ENCODE data around the gene COL12A1. TPM values are rescaled to one million over a fixed set of nuclear protein-coding genes. Genes with fewer than 3 reads are reported as not detected.

COL12A1 gene
- total and polyA plus RNA-seq, 2 donors (not counting 1 experiment from before 2014, with no cell fraction given) = not detected

GRCh38 chr6:75052491-75052890 is 153.4 kb downstream of the COL12A1 start:
- no peak overlapping the region for H3K9ac ChIP-seq (ENCODE audit: low read length)
- no peak for ATAC-seq (ENCODE audit: low read depth)
- intact Hi-C loops (cut with micrococcal nuclease) = no loop called here
- Mint-ChIP-seq H3K9me3 (ENCODE audit: insufficient read depth) (no peaks in the 10 kb centered on the region), H3K27ac (no peak overlapping the region), H3K4me1 (no peaks in the 10 kb centered on the region), H3K4me3 (no peak overlapping the region), H3K27me3 (no peaks in the 10 kb centered on the region)
- no peaks in the 10 kb centered on the region for H3K79me2 ChIP-seq (ENCODE audit: control insufficient read depth, insufficient read depth, low read length)
- H3K4me1 ChIP-seq (ENCODE audit: control insufficient read depth in 2 of 2, insufficient read depth in 2 of 2, low read length in 2 of 2) = no peaks in the 10 kb centered on the region
- no peaks in the 10 kb centered on the region for H4K20me1 ChIP-seq (ENCODE audit: control insufficient read depth, insufficient read depth, low read length, poor library complexity, severe bottlenecking)
- H3K9me3 ChIP-seq (ENCODE audit: control extremely low read depth in 1 of 3, control insufficient read depth in 2 of 3, insufficient read depth in 1 of 3, low read length in 2 of 3) = no peaks in the 10 kb centered on the region
- TF ChIP-seq EZH2 (IDR thresholded peaks at IDR 0.05; ENCODE audit: borderline replicate concordance, insufficient read depth, low read depth, low read length, poor library complexity, severe bottlenecking) = no peak
- TF ChIP-seq CTCF (IDR thresholded peaks at IDR 0.05) = no peak
- no peak overlapping the region for H3K4me2 ChIP-seq (replicated peaks; ENCODE audit: low read depth, low read length, poor library complexity, severe bottlenecking)
- no CpG with 5 or more reads among the region's 3 CpGs for WGBS (ENCODE audit: insufficient coverage)
- ChIA-PET POLR2A (no interaction called here), CTCF (no interaction called here)
- no peaks in the 10 kb centered on the region for H3K27me3 ChIP-seq (replicated peaks in 1 of 4; ENCODE audit: control extremely low read depth in 1 of 4, control insufficient read depth in 3 of 4, insufficient read depth in 4 of 4, low read length in 3 of 4)
- no peak overlapping the region for H3K27ac ChIP-seq (ENCODE audit: low read length in 2 of 2)
- no peaks in the 10 kb centered on the region for H3K36me3 ChIP-seq (replicated peaks in 1 of 2; ENCODE audit: control extremely low read depth in 1 of 2, control insufficient read depth in 1 of 2, extremely low read depth in 1 of 2, insufficient read depth in 2 of 2, low read length in 1 of 2)
- DNase-seq = no peak
- H3K4me3 ChIP-seq (ENCODE audit: control extremely low read depth in 1 of 5, extremely low read depth in 1 of 5, insufficient read depth in 1 of 5, low read depth in 2 of 5, low read length in 4 of 5) = no peak overlapping the region
- no peak overlapping the region for H2AFZ ChIP-seq (ENCODE audit: insufficient read depth, low read depth, low read length, poor library complexity, severe bottlenecking)

GRCh38 chr6:75049308-75049707 is 156.5 kb downstream of the COL12A1 start:
- intact Hi-C loops (cut with micrococcal nuclease) = no loop called here
- Mint-ChIP-seq H3K27ac (no peak overlapping the region), H3K4me1 (no peaks in the 10 kb centered on the region), H3K4me3 (no peak overlapping the region), H3K27me3 (no peaks in the 10 kb centered on the region), H3K9me3 (ENCODE audit: insufficient read depth) (no peaks in the 10 kb centered on the region)
- H3K27me3 ChIP-seq (replicated peaks in 1 of 4; ENCODE audit: control extremely low read depth in 1 of 4, control insufficient read depth in 3 of 4, insufficient read depth in 4 of 4, low read length in 3 of 4) = no peaks in the 10 kb centered on the region
- no peak overlapping the region for H3K27ac ChIP-seq (ENCODE audit: low read length in 2 of 2)
- no peaks in the 10 kb centered on the region for H3K4me1 ChIP-seq (ENCODE audit: control insufficient read depth in 2 of 2, insufficient read depth in 2 of 2, low read length in 2 of 2)
- CTCF ChIA-PET = no interaction called here
- H3K4me2 ChIP-seq (replicated peaks; ENCODE audit: low read depth, low read length, poor library complexity, severe bottlenecking) = no peak overlapping the region
- H4K20me1 ChIP-seq (ENCODE audit: control insufficient read depth, insufficient read depth, low read length, poor library complexity, severe bottlenecking) = no peaks in the 10 kb centered on the region
- ATAC-seq (ENCODE audit: low read depth) = no peak
- no peaks in the 10 kb centered on the region for H3K36me3 ChIP-seq (replicated peaks in 1 of 2; ENCODE audit: control extremely low read depth in 1 of 2, control insufficient read depth in 1 of 2, extremely low read depth in 1 of 2, insufficient read depth in 2 of 2, low read length in 1 of 2)
- no peak for TF ChIP-seq CTCF (IDR thresholded peaks at IDR 0.05)
- TF ChIP-seq EZH2 (IDR thresholded peaks at IDR 0.05; ENCODE audit: borderline replicate concordance, insufficient read depth, low read depth, low read length, poor library complexity, severe bottlenecking) = no peak
- no peak overlapping the region for H2AFZ ChIP-seq (ENCODE audit: insufficient read depth, low read depth, low read length, poor library complexity, severe bottlenecking)
- no peak overlapping the region for H3K4me3 ChIP-seq (ENCODE audit: control extremely low read depth in 1 of 5, extremely low read depth in 1 of 5, insufficient read depth in 1 of 5, low read depth in 2 of 5, low read length in 4 of 5)
- no peaks in the 10 kb centered on the region for H3K79me2 ChIP-seq (ENCODE audit: control insufficient read depth, insufficient read depth, low read length)
- no peak overlapping the region for H3K9ac ChIP-seq (ENCODE audit: low read length)
- DNase-seq = no peak
- H3K9me3 ChIP-seq (ENCODE audit: control extremely low read depth in 1 of 3, control insufficient read depth in 2 of 3, insufficient read depth in 1 of 3, low read length in 2 of 3) = peaks cover 0 to 4% (median 0%) of the 10 kb centered on the region in 3 donors
- POLR2A ChIA-PET = no interaction called here

Measured in B cell (primary cell).